ENCODE data around the gene RIPPLY1. TPM values are rescaled to one million over a fixed set of nuclear protein-coding genes. Genes with fewer than 3 reads are reported as not detected.

RIPPLY1 gene, protein sequence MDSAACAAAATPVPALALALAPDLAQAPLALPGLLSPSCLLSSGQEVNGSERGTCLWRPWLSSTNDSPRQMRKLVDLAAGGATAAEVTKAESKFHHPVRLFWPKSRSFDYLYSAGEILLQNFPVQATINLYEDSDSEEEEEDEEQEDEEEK
- not detected for total RNA-seq

DNA sequence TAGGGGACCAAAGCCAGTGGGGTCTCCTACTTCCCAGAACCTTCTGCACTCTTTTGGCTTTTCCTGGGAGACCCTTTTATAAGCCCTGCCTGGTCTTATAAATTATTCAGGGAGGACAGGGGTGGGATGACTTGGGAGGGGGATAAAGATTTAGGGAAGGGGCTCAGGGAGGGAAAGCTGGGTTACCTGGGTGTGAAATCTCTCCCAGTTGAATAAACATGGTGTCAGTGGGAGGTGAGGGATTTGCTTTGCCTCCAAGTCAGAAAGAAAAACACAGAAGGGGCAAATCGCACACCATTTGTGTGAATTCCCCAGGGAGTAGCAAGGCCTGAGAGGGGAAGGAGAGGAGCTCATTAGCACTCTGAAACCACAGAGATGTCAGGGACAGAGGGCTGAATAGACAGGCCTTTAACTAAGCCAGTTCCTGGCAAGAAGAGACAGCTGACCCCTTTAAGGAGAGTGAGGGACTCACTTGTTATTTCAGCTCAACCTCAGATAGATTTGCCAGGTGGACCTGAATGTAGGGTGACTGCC lies at the start of gene RIPPLY1:
RIPPLY1 (minus strand) TSS at position 51 of the 534 bp plus-strand sequence. CDS start 54 bp downstream, outside the sequence.
- H3K36me3 ChIP-seq = no peaks in the 10 kb centered on the region
- no peaks in the 10 kb centered on the region for H3K27me3 ChIP-seq
- intact Hi-C loops (cut with DNase I; ENCODE audit: low total_unique reads) = no loop called here
- no peak for DNase-seq
- no peak within 1 kb of the TSS for H3K4me3 ChIP-seq
- H3K4me1 ChIP-seq = no peaks in the 10 kb centered on the region
- no peak within 1 kb of the TSS for H3K27ac ChIP-seq
- H3K9me3 ChIP-seq = no peaks in the 10 kb centered on the region
- TF ChIP-seq POLR2A (IDR thresholded peaks at IDR 0.05) = no peak
- TF ChIP-seq, protein P1, sequence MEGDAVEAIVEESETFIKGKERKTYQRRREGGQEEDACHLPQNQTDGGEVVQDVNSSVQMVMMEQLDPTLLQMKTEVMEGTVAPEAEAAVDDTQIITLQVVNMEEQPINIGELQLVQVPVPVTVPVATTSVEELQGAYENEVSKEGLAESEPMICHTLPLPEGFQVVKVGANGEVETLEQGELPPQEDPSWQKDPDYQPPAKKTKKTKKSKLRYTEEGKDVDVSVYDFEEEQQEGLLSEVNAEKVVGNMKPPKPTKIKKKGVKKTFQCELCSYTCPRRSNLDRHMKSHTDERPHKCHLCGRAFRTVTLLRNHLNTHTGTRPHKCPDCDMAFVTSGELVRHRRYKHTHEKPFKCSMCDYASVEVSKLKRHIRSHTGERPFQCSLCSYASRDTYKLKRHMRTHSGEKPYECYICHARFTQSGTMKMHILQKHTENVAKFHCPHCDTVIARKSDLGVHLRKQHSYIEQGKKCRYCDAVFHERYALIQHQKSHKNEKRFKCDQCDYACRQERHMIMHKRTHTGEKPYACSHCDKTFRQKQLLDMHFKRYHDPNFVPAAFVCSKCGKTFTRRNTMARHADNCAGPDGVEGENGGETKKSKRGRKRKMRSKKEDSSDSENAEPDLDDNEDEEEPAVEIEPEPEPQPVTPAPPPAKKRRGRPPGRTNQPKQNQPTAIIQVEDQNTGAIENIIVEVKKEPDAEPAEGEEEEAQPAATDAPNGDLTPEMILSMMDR (IDR thresholded peaks at IDR 0.05) = no peak

DNA sequence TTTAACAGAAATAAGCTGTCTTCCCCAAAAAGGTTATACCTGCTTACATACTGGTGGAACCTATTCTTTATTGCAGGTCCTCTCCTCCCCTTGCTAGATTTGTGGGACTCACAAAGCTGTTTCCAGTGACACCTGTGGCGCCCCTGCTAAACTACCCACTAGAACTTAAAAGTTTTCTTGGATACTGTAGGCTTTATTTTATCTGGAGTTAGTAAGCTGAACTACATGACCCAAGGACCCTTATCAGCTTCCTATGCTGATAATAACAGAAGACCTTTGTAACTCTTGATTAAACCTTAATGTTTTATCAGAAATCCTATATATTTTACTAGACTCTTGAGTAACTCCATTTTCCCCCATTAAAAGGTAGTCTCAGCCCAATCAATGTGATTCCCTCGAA lies 49.4 kb upstream of the RIPPLY1 start:
- Histone ChIP-seq H3K36me3 (no peaks in the 10 kb centered on the region), H3K4me3 (no peak overlapping the region), H3K4me1 (no peaks in the 10 kb centered on the region), H3K27ac (no peak overlapping the region), H3K9me3 (no peaks in the 10 kb centered on the region), H3K27me3 (peaks cover 0 to 9% of the 10 kb centered on the region in 2 donors)
- no peak for TF ChIP-seq POLR2A (IDR thresholded peaks at IDR 0.05)
- TF ChIP-seq, protein P1 (IDR thresholded peaks at IDR 0.05) = no peak
- intact Hi-C loops (cut with DNase I; ENCODE audit: low total_unique reads) = no loop called here
- no peak for DNase-seq

DNA sequence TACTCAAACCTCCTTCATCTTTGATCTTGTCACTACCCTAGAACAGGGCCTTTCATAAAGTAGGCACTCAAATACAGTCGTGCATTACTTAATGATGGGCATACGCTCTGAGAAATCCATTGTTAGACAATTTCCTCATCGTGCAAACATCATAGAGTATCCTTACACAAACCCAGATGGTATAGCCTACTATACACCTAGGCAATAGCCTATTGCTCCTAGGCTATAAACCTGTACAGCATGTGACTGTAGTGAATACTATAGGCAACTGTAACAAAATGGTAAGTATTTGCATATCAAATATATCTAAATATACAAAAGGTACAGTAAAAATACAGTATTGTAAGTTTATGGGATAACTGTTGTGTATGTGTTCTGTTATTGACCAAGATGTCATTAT lies 48.9 kb upstream of the RIPPLY1 start:
- peaks cover 0 to 9% of the 10 kb centered on the region in 2 donors for H3K27me3 ChIP-seq
- no peak for TF ChIP-seq POLR2A (IDR thresholded peaks at IDR 0.05)
- TF ChIP-seq, protein P1 (IDR thresholded peaks at IDR 0.05) = no peak
- H3K9me3 ChIP-seq = no peaks in the 10 kb centered on the region
- H3K27ac ChIP-seq = no peak overlapping the region
- no peak for DNase-seq
- H3K36me3 ChIP-seq = no peaks in the 10 kb centered on the region
- H3K4me1 ChIP-seq = no peaks in the 10 kb centered on the region
- no peak overlapping the region for H3K4me3 ChIP-seq
- intact Hi-C loops (cut with DNase I; ENCODE audit: low total_unique reads) = no loop called here

DNA sequence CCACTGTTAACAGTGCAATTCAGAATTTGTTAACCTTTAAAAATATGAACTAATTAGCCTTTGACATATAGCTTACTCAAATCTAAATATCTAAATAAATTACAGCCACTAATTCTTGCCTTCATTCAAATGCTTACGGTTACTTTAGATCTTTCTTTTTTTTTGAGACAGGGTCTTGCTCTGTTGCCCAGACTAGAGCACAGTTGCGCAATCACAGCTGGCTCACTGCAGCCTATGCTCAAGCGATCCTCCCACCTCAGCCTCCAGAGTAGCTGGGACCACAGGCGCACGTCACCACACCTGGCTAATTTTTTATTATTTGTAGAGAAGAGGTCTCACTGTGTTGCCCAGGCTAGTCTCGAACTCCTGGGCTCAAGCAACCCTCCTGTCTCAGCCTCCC lies 48.1 kb upstream of the RIPPLY1 start:
- Histone ChIP-seq H3K9me3 (no peaks in the 10 kb centered on the region), H3K4me3 (no peak overlapping the region), H3K27me3 (peaks cover 0 to 9% of the 10 kb centered on the region in 2 donors), H3K36me3 (no peaks in the 10 kb centered on the region), H3K4me1 (no peaks in the 10 kb centered on the region), H3K27ac (no peak overlapping the region)
- no peak for DNase-seq
- no peak for TF ChIP-seq POLR2A (IDR thresholded peaks at IDR 0.05)
- TF ChIP-seq, protein P1 (IDR thresholded peaks at IDR 0.05) = no peak
- intact Hi-C loops (cut with DNase I; ENCODE audit: low total_unique reads) = no loop called here

DNA sequence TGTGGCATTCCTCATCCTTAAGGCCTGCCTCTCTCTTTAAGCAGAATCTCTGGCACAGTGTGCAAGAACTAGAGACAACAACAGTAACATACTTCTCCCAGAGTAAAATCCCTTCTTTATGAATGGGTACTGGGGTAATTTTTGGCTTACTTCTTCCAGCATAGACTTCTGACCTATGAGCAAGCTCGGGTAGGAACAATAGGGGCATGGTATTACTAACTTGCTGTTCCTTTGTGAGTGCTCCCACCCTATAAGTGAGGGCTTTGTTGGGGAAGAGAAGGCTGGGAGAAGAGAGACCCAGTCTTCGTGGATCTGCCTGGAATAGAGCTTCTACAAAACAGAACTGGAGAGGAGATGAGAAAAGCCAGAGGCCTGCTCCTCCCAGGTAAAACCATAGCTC lies 47.2 kb upstream of the RIPPLY1 start:
- no peak for DNase-seq
- Histone ChIP-seq H3K27me3 (peaks cover 0 to 9% of the 10 kb centered on the region in 2 donors), H3K9me3 (no peaks in the 10 kb centered on the region), H3K4me3 (no peak overlapping the region), H3K4me1 (no peaks in the 10 kb centered on the region), H3K27ac (no peak overlapping the region), H3K36me3 (no peaks in the 10 kb centered on the region)
- intact Hi-C loops (cut with DNase I; ENCODE audit: low total_unique reads) = no loop called here
- TF ChIP-seq, protein P1 (IDR thresholded peaks at IDR 0.05) = no peak
- no peak for TF ChIP-seq POLR2A (IDR thresholded peaks at IDR 0.05)

All from uterus (tissue), 4 donors.